NCI-H187 (cell line): ENCODE results near the gene CEP120.

Source experiments
- DNase-seq, 2 experiments: peaks; one replicate each; lab custom pipeline; 2025; lab: John Stamatoyannopoulos, UW

CEP120 gene

GRCh38 chr5:123299136-123299535 lies 124.1 kb downstream of the CEP120 start:
- no peak for DNase-seq

GRCh38 chr5:123298335-123299030 lies 124.7 kb downstream of the CEP120 start:
- DNase-seq, result no peak

GRCh38 chr5:123297866-123298265 lies 125.3 kb downstream of the CEP120 start:
- DNase-seq, result no peak

GRCh38 chr5:123297198-123297831 lies 125.9 kb downstream of the CEP120 start:
- DNase-seq, result no peak
